Measurements from ENCODE around the gene NLGN2.

NLGN2 gene

DNA sequence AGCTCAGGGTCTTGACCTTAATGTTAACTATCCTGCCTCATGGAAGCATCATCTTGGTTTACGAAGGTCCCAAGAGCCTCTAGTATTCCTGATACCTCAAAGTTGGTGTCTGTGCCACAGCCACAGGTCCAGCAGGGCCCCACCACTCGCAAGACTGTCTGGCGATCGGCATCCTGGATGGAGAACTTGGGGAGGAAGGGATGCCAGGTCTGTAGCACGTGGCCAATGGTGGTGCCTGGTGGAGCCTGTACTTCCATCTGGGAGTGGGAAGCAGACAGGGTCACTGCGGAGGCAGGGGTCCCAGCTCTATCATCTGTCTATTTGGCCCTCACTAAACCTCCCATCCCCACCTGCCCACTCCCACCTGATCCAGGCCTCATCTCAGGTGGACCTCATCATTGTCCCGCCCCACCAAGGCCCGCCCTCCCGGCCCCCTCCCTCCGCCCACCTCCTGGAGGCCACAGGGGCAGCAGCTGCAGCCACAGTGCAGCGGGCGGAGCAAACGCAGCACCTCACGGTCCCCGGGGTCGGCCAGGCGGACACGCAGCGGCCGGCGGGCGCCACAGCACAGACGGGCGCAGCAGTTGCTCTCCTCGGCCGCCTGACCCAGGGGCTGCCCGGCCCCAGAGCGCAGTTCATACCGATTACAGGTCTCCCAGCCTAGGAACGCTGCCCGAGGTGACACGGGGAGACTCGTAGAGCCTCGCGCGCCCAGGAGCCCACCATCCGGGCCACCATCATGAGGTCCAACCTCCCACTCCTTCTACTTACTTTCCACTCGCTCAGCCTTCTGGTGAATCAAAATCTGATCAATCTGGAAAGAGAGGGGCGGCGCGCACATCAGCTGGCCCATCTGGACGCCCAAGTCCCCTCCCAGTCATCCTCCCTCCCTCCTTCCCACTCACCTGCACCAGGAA is 14.7 kb upstream of the NLGN2 start:
- DNase-seq, result no peak

DNA sequence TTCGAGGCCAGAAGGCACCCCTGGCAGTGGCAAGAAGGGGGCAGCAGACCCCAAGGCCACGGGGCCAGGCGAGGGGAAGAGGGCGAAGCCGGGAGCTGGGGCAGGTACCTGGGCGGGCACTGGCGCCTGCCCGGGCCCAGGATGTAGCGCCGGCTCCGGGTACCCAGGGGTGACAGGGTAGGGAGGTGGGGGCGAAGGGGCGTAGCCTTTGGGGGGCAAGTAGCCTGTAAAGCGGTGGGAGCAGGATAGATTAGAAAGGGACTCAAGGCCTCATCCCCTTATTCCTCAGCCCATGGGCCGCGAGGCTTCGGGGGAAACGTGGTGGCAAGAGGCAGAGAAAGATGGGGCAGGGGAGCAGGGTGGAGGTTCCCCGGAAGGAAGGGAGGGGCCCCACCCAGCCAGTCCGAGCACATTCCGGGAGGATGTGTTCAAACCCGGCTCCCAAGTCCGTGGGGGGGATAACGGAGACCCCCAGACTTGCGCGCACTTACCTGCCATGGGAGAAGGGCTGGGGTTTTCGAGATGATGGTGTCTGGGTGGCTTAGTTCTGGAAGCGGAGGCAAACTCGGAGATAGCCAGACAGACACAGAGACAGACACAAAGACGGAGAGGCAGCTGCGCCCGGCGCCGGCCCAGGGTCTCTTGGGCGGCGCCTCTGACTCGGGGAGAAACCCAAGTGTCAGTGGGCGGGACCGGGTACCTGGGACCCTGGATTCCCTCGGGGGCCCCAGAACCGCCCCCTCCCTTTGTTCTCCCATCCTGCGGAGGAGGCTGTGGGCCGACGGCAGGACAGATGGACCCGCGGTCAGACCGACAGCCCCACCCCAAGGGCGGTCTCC is 13.8 kb upstream of the NLGN2 start:
- no peak for DNase-seq

DNA sequence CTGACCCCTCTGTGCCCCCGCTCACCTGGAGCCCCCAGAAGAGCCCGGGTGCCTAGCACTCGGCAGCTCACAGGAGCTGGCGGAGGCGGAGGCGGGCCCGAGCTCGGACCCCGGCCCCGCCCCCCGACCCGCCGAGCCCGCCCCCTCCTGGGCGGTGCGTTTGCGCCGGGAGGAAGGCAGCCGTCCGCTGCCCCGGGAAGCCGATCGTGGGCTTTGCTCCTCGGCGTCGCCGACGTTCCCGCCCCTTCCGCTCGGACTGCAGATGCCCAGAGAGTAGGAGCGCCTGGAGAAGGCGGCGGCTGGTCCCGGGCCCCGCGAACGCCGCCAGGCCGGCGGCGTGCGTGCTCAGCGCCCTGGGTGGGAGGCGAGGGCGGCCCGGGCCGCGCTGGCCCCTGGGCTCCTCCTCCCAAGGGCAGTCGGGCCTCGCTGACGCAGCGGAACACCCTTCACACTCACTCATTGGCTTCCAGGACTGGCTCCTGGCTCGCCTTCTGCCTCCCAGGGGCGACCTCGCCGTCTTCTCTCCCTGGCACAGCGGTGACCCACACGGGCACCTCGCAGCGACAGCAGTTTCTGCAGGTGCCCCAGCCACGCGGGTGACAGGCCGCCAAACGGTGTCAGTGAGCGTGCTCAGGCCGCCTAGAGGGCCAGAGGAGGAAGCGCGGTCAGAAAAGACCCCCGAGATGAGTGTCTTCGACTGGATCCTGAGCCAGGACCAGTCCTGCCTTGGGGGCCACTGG is 13.0 kb upstream of the NLGN2 start, which contains the start of gene PLSCR3:
Gene PLSCR3, minus strand, starts transcription at position 74 of the 740 bp plus-strand sequence. CDS start 415 bp downstream, outside the sequence.
- DNase-seq, result peak; percentile 53

DNA sequence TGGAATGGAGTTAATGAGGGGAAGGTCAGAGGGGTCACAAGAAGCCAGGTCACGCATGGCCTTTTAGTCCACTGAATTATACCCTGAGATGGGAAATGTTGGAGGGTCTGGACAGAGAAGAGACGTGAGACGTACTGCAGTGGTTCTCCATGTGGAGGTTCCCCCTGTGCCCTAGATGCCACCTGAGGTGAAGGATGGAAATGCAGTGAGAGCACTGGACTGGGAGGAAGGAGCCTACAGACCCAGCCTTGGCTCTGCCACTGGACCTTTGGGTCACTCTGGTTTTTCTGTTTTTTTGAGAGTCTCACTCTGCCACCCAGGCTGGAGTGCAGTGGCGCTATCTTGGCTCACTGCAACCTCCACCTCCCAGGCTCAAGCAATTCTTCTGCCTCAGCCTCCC is 11.5 kb upstream of the NLGN2 start:
- DNase-seq, result no peak

DNA sequence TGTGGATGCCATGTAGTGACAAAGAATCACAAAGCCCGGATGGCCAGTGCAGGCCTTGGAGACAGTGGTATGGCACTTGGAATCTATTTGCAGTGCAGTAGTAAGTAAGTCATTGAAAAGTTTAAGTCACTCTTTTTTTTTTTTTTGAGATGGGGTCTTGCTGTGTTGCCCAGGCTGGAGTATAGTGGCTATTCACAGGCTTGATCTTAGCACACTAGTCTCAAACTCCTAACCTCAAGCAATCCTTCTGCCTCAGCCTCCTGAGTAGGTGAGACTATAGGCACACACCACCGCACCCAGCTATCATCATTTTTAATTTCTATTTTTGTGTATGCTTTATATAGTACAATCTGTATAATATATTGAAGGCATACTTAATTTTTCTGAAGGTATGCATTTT is 9.0 kb upstream of the NLGN2 start:
- no peak for DNase-seq

DNA sequence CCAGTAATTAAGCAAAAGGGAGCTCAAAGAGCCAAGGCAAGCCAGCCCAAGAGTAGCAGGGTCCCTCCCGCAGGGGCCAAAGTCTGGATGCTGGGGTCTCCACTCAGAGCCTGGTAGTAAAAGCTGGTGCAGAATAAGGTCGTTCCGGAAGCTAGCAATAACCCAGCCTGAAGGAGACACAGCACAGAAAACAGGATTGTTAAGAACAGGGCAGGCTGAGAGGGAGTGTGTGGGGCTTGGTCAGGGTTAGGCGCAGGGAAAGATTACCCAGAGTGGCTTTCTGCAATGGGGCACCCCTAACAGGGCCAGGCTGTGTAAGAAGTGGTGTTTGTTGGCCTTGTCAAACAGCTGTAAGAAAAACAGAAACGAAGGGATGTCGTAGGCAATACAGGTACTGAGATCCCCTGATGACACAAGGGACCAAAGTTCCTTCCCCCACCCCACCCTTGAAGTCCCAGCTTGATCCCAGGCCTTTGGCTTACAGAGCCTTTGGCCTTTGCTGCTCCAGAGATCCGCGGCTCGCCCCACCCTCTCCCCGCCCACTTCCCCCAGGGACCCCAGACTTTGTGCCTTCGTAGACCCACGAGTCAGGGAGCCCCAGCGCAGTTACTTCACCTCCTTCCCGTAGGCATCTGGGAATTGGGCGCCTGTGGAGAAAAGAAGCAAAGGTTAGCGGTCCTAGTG is 4.5 kb upstream of the NLGN2 start:
- DNase-seq, result no peak

DNA sequence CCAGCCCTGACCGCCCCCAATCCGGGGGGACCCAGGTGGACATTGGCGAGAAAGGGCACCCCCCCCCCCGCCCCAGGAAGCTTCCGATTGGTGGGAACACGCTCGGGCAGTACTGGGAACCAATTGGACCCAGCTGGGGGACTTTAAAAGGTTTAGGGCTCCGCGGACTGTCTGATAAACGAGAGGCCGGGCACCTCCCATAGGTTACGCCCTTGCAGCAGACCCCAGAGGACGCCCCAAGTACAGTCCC is 4.0 kb upstream of the NLGN2 start:
- no peak for DNase-seq

DNA sequence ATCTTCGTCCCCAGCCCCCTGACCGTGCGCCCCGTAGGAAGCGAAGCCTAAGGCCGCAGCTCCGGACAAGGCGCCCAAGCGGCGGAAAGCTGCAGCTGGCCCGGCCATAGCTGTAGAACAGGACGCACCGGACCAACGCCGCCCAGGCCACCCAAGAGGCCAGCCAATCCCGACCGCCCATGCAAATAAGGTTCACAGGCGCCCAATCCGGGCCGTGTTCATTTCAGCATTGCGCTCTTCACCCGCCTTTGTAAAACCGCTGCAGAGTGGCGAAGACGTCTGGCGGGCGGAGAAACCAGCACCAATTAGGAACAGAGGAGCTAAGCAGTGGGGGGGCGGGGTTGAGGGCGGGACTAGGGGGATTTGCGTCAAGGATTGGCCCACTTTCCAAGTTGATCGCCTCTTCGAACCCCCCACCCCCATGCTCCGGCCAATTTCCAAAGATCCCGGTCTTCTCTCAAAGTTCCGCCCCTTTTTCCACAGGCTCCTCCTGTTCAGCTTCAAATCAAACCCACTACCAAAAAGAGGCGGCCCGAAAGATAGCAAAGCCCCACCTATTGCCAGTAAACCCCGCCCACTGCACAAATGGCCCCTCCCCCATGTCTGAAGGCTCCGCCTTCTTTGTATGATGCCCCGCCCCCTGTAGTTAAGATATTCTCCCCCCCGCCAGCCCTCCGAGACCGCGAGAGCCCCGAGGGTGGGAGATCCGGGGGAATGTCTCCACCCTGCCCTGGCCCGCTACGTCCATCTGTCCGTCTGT is 3.5 kb upstream of the NLGN2 start, which contains the start of gene TMEM256:
Gene TMEM256, minus strand, starts transcription at position 121 of the 760 bp plus-strand sequence. Its CDS starts 13 bp downstream, at position 108.
- peak; percentile 95 for DNase-seq

DNA sequence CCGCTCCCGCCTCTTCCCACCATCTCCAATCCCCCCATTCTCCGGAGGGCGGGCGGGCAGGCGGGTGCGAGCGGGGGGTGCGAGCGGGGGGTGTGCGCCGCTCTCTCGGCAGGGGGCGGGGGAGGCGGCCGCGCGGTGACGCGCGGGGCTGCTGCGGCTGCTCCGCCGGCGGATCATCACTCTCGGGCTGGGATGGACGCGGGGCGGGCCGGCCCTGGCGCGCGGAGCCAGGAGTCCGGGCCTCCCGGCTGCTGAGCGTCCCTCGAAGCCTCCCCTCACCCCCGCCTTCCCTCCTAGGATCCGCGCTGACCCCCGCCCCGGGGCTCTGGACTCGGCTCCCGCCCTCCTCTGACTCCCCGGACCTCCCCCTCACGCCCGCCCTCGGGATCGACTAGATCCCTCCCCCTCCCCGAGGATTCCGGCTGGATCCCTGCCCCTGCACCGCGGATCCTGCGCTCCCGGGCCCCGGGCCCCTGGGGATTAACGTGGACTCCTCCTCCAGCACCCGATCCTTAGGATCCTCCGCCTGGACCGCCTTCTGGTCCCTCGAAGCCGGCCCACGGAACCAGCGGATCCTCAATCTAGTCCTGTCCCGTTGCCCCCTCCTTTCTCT is 2.8 kb upstream of the NLGN2 start:
- DNase-seq, result no peak

DNA sequence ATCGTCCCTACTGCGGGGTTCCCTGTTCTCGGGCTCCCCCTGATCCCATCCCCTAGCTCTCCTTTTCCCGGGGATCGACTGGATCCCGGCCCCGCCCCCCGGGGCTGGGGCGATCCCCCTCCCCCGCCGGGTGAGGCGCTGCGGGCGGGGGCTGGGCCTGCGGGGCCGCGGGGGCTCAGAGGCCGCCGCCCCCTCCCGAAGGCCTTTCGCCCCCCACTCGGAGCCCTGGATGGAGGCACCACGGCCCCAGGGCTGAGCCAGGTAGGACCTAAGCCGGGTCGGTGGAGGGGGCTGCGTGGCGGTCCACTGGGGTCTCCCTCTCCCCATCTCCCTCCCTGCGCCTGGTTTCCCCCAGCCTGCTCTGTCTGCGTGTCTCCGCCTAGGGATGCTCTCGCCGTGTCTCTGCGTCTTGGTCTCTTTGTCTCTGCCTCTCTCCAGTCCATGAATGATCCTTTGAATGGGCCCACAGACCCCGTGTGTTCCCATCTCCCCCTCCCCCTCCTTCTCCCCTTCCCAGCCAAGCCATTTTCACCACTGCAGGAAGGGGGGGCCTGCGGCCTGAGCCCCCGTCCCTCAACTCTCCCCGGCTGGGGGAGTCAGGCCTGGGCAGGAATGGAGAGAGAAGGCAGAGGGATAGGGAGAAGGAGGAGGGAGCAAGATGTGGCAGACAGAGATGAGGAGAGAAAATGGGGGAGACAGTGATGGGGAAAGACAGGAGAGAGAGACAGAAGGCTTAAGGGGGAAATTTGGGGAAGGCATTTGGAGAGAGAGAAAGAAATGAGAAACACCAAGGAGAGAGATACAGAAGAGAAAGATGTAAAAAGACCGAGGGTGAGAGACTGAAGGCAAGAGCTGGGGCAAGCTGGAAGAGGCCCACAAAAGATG is 2.1 kb upstream of the NLGN2 start:
- DNase-seq, result peak; percentile 5

DNA sequence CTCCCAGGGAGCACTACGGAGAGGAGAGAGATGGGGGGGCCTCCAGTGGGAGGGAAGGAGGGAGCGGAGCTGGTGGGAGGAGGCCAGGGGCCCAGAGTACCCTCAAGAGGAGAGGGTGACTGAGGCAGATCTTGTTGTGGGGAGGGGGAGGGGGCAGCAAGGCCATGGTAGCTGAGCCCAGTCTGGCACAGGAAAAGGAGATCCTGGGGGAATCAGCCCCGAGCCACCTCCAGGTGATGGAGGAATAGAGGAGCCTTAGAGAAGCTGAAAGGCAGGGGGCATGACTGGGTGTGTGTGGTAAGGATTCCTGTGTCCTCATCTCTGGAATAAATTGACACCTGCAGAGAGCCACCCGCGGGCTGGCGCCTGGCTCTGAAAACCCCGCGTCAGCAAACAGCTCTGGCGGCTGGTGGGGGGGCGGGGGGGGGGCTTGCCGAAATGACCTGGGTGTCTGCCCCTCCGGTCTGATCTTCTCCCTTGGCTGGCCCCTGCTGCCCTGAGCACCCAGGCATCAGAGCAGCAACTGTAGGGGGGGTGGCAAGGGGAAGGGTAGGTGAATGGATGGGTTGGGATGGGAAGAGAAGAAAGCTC is 1.3 kb upstream of the NLGN2 start:
- DNase-seq, result no peak

DNA sequence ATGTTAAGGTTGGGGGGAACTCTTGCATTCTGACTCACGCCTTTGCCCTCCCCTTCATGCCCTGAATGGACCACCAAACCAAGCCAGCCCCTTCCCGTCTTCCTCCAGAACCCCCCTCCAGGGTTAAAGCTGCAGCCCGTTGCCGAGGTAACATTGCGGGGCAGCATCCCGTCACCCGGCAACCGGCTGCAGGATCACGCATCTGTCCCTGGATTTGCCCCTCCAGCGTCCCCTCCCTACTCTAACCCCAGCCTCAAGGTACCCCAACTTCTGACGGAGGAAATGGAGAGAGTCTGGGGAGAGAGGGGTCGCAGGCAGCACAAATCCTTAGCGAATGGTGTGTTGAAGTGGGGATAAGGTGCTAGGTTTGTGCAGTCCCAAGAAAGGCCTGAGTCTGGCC is 563 bp upstream of the NLGN2 start:
- no peak for DNase-seq

DNA sequence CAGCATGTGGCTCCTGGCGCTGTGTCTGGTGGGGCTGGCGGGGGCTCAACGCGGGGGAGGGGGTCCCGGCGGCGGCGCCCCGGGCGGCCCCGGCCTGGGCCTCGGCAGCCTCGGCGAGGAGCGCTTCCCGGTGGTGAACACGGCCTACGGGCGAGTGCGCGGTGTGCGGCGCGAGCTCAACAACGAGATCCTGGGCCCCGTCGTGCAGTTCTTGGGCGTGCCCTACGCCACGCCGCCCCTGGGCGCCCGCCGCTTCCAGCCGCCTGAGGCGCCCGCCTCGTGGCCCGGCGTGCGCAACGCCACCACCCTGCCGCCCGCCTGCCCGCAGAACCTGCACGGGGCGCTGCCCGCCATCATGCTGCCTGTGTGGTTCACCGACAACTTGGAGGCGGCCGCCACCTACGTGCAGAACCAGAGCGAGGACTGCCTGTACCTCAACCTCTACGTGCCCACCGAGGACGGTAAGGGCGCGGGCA is 645 bp downstream of the NLGN2 start:
- no peak for DNase-seq

DNA sequence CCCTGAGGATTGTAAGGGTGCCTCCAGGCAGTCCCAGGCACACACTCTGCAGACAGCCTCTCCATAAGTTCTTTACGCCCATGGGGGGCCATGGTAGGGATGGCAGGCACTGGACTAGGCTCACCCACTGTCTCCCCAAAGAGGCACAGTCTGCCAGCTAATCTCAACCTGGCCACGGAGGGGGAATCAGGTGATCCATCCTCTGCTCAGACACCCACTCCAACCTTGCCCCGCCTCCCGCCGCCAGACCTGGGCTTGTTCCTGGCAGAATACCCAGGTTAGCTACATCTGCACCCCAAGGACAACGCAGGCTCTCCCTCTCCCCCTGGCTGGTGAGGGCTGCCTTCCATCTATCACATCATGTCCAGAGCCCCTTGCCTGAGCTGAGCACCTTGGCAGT is 1.2 kb downstream of the NLGN2 start:
- DNase-seq, result no peak

DNA sequence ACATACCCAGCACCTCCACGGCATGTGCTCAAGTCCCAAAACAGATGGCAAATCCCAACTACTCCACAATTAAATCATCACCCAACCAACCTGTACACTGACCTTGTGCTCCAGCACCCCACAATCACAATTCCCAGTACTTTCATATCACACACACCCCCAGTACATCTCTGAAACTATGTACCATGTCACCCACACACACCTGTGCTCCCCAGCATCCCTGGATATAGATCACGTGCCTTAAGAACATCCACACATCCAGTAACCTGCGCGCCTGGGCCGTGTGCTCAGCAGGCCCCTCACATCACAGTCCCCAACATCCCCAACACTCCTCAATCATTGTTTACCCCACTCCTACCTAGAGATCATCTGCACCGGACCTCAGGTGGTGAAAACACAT is 2.1 kb downstream of the NLGN2 start:
- DNase-seq, result no peak

DNA sequence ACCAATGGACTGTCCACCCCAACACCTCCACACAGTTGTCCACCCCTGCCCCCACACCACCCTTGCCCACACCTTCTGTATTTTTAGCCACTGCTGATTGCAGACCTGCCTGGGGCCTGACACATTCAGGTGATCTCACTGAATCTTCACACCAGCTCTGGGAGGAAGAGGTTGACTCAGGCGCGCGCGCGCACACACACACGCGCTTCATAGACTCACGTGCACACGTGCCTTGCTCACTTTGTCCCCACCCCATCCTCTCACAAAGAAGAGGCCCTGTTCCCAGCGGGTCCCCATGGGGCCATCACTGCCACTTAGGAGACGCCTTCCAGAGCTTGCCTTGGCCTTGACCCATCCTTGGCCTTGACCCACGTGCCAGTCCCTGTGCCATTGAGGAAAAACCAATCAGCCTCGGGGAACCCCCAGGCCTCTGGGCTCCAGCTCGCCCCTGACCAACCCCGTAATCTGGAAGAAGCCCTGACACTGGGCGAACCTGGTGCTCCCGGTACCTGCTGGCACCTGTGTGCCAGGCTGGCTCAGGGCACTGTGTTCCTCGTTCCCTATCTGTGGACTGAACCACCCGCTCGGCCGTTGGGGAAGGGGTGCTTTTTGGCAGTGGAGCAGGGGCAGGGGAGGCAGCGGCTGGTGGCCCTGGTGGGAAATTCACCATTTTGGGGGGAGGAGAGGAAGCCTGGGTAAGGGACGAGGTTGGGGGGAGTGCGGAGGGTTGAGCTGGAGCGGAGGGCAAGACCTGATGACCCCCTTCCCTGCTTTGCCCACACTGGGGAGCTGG is 3.2 kb downstream of the NLGN2 start:
- no peak for DNase-seq

DNA sequence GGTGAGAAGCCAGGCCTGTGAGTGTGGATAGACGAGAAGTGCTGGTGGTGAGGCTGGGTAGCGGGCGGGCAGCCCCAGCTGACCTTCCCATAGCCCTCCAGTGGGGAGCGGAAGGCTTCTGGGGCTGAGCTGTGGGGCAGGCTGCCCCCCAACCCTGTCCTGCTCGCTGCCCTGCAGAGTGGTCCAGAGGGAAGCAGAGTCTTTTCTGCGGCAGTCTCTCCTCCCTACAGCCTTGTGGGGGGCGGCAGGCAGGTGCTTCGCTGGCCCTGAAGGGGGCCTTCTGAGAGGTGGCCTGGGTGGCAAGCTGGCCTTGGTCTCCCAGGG is 3.7 kb downstream of the NLGN2 start:
- no peak for DNase-seq

DNA sequence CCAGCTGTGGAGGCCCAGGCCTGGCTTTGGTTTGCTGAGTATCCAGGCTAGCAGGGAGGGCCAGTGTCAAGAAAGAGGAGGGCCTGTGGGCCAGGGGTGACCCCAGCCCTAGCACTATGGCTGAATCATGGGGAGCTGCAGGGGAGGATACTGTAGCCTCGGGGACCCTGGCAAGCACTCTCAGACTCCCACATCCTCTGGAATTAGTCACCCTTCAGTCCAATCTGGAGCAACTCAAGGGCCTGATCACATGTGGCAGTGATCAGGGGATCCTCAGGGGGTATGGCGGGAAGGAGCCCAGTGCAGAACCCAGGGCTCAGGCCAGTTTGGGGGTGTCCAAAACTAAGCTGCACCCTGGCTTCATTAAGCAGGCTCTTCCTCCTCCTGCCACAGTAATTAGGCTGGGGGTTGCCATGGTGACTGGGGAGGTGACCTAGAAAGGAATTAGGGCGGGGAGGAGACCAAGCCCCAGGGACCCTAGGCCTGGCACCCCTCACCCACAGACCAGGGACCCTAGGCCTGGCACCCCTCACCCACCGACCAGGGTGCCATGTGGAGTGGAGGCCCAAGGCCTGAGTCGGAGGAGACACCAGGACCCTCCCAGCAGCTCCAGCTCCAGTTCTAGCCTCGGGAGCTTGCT is 5.8 kb downstream of the NLGN2 start:
- no peak for DNase-seq

DNA sequence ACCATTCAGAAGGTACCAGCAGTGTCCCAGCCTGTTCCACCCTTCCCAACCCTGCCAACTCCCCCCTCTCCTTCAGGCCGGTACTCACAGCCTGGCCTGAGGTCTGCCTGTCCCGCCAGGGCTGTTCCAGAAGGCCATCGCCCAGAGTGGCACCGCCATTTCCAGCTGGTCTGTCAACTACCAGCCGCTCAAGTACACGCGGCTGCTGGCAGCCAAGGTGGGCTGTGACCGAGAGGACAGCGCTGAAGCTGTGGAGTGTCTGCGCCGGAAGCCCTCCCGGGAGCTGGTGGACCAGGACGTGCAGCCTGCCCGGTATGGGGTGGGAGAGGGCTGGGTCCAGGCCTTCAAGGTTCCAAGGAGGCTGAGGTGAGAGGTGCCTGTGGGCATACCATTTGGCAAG is 7.2 kb downstream of the NLGN2 start:
- no peak for DNase-seq

All from NCI-H2227 treated with DMSO at 0.1 percent for 48 hours (cell line).